ENCODE results near the gene PSD4.

Gene PSD4

GRCh38 chr2:113209011-113209645, 35.4 kb downstream of the PSD4 start:
- ChIA-PET CTCF (interaction anchor here (0.6 kb wide), 1 partner anchor 10 kb away, joined by 3 read pairs; no protein-coding TSS in a partner anchor), POLR2A (no interaction called here)
- TF ChIP-seq ELF4 (IDR thresholded peaks at IDR 0.05) (no peak), CTBP1 (IDR thresholded peaks at IDR 0.05; ENCODE audit: borderline replicate concordance) (no peak), BHLHE40 (IDR thresholded peaks at IDR 0.05; ENCODE audit: borderline replicate concordance) (no peak), SUZ12 (IDR thresholded peaks at IDR 0.05) (no peak), TARDBP (IDR thresholded peaks at IDR 0.05) (no peak), FOXA1 (IDR thresholded peaks at IDR 0.05) (no peak), L3MBTL2 (conservative IDR thresholded peaks at IDR 0.05) (no peak), HDGF (IDR thresholded peaks at IDR 0.05; ENCODE audit: borderline replicate concordance) (no peak), FOXM1 (IDR thresholded peaks at IDR 0.05; ENCODE audit: borderline replicate concordance) (no peak)
- no peak for DNase-seq (ENCODE audit: extremely low spot score)

DNA sequence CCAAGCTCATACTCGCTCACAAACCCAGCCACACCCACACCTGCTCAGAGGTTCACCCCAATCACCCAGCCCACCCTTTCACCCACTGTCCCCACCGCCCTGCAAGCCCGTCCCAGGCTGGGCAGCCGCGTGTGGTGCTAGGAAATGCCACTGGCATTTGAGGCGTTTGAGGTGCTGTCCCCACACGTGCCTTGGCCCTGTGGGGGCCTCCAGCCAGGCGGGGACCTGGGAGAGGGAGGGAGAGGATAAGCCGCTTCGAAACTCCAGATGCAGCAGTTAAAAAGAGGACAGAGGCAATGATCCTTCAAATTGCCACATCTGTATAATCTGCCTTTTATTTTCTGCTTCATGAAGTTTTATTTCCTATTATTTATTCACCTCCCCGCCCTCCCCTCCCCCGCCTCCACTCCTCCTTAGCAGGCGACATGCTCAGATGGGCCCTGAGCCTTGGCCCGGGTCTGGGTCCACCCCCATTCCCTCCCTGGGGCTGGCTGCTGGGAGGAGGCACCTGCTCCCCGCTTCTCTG, 35.9 kb downstream of the PSD4 start:
- TF ChIP-seq FOXK2 (IDR thresholded peaks at IDR 0.05) = no peak
- TF ChIP-seq BHLHE40 (IDR thresholded peaks at IDR 0.05; ENCODE audit: borderline replicate concordance) = no peak
- no peak for TF ChIP-seq ELF4 (IDR thresholded peaks at IDR 0.05)
- no peak for TF ChIP-seq NFRKB (IDR thresholded peaks at IDR 0.05)
- no peak for TF ChIP-seq FOXA1 (IDR thresholded peaks at IDR 0.05)
- TF ChIP-seq SP1 (IDR thresholded peaks at IDR 0.05) = no peak
- TF ChIP-seq HDGF (IDR thresholded peaks at IDR 0.05; ENCODE audit: borderline replicate concordance) = no peak
- TF ChIP-seq CTBP1 (IDR thresholded peaks at IDR 0.05; ENCODE audit: borderline replicate concordance) = no peak
- TF ChIP-seq ARNT (IDR thresholded peaks at IDR 0.05) = no peak
- TF ChIP-seq PKNOX1 (IDR thresholded peaks at IDR 0.05) = no peak
- DNase-seq (ENCODE audit: extremely low spot score) = no peak
- ChIA-PET POLR2A (no interaction called here), CTCF (no interaction called here)

DNA sequence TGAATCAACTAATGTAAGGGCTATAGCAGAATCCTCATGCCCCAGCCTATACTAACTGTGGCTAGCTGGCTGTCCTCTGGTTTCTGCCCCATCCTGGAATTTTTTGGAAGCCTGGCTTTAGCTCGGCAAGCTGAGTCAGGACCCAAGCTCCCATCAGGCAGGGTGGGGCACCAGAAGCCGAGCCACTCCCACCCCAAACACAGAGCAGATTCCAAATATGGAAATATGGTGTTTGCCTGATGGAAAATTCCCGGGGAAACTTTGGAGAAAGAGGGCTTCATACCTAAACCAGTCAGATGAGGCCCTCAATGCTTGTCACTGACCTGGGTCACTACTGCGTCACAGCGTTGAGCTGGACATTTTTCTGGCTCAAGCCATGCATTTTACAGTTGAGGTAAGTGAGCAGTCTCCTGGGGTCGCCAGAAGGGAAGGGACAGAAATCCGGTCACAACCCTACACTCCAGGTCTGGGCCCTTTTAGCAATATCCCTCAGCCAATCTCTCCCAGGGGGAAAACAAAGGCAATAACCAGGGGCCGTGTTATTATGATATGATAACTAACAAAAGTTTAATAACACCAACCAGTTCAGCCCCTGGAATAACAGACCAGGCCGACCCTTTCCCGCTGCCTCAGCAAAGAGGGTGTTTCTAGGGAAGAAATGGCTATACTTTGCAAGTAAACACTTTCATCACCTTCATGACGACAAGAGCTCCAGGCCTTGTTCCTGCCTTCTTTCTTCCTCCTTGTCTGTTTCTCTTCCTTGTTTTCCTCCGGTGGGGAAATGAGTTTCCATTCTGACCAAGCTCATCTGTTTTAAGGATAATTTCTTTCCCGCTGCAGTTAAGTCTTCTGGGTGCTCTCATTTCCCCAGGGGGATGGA, 37.7 kb downstream of the PSD4 start:
- POLR2A ChIA-PET = interaction anchor here (1.3 kb wide), 1 partner anchor 12 kb away, joined by 5 read pairs; no protein-coding TSS in a partner anchor
- CTCF ChIA-PET = interaction anchor here (0.5 to 1.8 kb wide), 7 partner anchors 9 to 179 kb away, joined by 3 to 5 read pairs (median 5); no protein-coding TSS in a partner anchor
- DNase-seq (ENCODE audit: extremely low spot score) = no peak
- no peak for TF ChIP-seq SP1 (IDR thresholded peaks at IDR 0.05)
- TF ChIP-seq LEF1 (IDR thresholded peaks at IDR 0.05; ENCODE audit: borderline replicate concordance) = no peak
- TF ChIP-seq ZNF384 (IDR thresholded peaks at IDR 0.05) = no peak
- TF ChIP-seq FOXK2 (IDR thresholded peaks at IDR 0.05) = no peak
- no peak for TF ChIP-seq ELF4 (IDR thresholded peaks at IDR 0.05)
- no peak for TF ChIP-seq TARDBP (IDR thresholded peaks at IDR 0.05)
- TF ChIP-seq SUZ12 (IDR thresholded peaks at IDR 0.05) = no peak
- TF ChIP-seq ARNT (IDR thresholded peaks at IDR 0.05) = no peak
- no peak for TF ChIP-seq HDGF (IDR thresholded peaks at IDR 0.05; ENCODE audit: borderline replicate concordance)
- TF ChIP-seq PKNOX1 (IDR thresholded peaks at IDR 0.05) = no peak
- no peak for TF ChIP-seq L3MBTL2 (conservative IDR thresholded peaks at IDR 0.05)
- TF ChIP-seq NFRKB (IDR thresholded peaks at IDR 0.05) = no peak
- TF ChIP-seq FOXA1 (IDR thresholded peaks at IDR 0.05) = no peak

- DNase-seq (ENCODE audit: extremely low spot score) = no peak
- ChIA-PET POLR2A (no interaction called here), CTCF (interaction anchor here (1.2 to 2.0 kb wide), 5 partner anchors 8 to 178 kb away, joined by 4 to 8 read pairs (median 5); no protein-coding TSS in a partner anchor)
- TF ChIP-seq HDGF (IDR thresholded peaks at IDR 0.05; ENCODE audit: borderline replicate concordance) (no peak), L3MBTL2 (conservative IDR thresholded peaks at IDR 0.05) (no peak), FOXA1 (IDR thresholded peaks at IDR 0.05) (no peak), NFRKB (IDR thresholded peaks at IDR 0.05) (no peak), ARNT (IDR thresholded peaks at IDR 0.05) (no peak), SP1 (IDR thresholded peaks at IDR 0.05) (no peak), FOXM1 (IDR thresholded peaks at IDR 0.05; ENCODE audit: borderline replicate concordance) (no peak), BHLHE40 (IDR thresholded peaks at IDR 0.05; ENCODE audit: borderline replicate concordance) (no peak), ZNF384 (IDR thresholded peaks at IDR 0.05) (no peak), SUZ12 (IDR thresholded peaks at IDR 0.05) (no peak), FOXK2 (IDR thresholded peaks at IDR 0.05) (no peak), PKNOX1 (IDR thresholded peaks at IDR 0.05) (no peak), LEF1 (IDR thresholded peaks at IDR 0.05; ENCODE audit: borderline replicate concordance) (no peak), TARDBP (IDR thresholded peaks at IDR 0.05) (no peak), CTBP1 (IDR thresholded peaks at IDR 0.05; ENCODE audit: borderline replicate concordance) (no peak), ELF4 (IDR thresholded peaks at IDR 0.05) (no peak)
These were observed 38.7 kb downstream of the PSD4 start for GRCh38 chr2:113212245-113213060.
